ENCODE data around the gene IKZF5. TPM values are rescaled to one million over a fixed set of nuclear protein-coding genes. Genes with fewer than 3 reads are reported as not detected.

The IKZF5 gene, protein sequence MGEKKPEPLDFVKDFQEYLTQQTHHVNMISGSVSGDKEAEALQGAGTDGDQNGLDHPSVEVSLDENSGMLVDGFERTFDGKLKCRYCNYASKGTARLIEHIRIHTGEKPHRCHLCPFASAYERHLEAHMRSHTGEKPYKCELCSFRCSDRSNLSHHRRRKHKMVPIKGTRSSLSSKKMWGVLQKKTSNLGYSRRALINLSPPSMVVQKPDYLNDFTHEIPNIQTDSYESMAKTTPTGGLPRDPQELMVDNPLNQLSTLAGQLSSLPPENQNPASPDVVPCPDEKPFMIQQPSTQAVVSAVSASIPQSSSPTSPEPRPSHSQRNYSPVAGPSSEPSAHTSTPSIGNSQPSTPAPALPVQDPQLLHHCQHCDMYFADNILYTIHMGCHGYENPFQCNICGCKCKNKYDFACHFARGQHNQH
- 2.5 and 4.0 TPM in 2 replicates for total RNA-seq

DNA sequence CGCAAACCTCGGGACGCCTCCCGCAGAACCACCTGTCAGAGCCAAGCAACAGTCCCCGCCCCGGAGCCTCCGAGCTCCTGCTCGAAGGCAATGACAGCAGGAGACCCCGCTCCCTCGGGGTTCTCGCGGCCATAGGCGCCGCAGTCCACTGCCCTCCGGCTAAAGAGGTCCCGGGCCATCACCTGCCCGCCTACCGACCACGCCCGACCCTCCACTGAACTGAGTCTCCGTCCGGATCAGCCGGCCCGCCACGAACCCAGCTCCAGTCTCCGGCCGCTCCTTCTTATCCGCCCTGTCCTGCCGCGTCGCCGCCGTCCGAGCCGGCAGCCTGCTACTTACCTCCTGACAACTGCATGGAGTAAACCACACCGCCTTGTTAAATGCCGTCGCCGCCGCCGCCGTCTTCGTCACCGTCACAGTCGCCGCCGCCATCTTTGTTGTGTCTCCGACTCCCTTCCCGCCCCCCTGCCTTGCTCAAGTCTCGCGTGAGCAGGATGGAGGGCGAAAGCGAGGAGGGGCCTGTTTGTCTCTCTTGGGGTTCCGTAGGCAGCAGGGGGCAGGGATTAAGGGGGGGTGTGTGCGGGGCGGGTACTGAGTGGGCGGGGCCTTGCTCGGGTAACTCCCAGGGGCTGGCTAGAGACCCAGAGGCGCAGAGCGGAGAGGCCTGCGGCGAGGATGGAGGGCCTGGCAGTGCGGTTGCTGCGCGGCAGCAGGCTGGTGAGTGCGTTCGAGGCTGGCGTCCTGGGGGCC, at the start of gene IKZF5, which contains the start of gene ACADSB:
TSS of gene IKZF5 (minus strand) at position 441 of the 750 bp plus-strand sequence. CDS start 10,170 bp downstream, outside the sequence.
TSS of gene ACADSB (plus strand) at position 652 of the 750 bp plus-strand sequence. CDS start at position 676, 24 bp downstream.

DNA sequence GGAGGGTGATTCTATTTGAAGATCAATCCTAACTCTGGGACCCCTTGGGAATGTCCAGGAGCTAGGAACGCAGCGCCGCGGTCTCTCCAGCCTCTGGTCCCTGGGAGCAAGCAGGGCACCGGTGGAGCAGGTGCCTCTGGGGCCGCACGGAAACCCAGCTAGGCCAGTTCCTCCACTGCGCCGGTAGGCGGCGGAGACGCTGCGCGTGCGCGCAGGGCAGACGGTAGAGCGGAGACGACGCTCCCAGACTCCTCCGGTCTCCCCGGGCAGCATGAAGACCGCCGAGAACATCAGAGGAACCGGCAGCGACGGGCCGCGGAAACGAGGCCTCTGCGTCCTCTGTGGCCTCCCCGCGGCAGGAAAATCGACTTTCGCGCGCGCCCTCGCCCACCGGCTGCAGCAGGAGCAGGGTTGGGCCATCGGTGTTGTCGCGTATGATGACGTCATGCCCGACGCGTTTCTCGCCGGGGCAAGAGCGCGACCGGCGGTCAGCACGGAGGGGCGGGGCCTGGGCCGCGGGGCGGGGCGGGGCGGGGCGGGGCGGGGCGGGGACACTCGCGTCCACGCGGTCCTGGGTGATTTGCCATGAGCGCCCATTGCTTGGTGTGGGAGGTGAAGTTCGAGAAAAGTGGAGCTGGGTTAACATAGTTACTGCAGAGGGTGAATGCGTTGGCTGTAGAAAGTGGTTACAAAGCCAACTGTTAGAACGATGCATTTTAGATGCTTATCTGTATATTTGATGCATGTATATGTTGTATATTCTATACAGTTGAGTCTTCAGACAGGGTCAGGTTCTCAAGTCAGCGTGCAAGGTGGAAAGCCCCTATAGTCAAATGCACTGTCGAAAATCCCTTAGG, 28.2 kb downstream of the IKZF5 start, which contains the start of gene PSTK:
TSS of gene PSTK (plus strand) at position 193 of the 857 bp plus-strand sequence. CDS start at position 272, 79 bp downstream.

GRCh38 chr10:122953902-122954730, 54.5 kb downstream of the IKZF5 start, which contains the start of gene C10orf88:
C10orf88 (minus strand) TSS chr10:122954227; CDS start chr10:122954178, 49 bp downstream.

Other genes starting within 250 kb of the IKZF5 start
- gene CUZD1, start 162.9 kb downstream of the IKZF5 start, total RNA-seq, result 0.54 and 1.0 TPM in 2 replicates
- 6.6 and 9.7 TPM in 2 replicates for gene FAM24B, start 129.2 kb downstream of the IKZF5 start, total RNA-seq
- not detected in 2 replicates for gene FAM24A, start 98.2 kb downstream of the IKZF5 start, total RNA-seq
- gene C10orf88, start 54.6 kb downstream of the IKZF5 start, total RNA-seq, result 13.3 and 15.5 TPM in 2 replicates
- 4.0 and 5.8 TPM in 2 replicates for gene PSTK, start 28.4 kb downstream of the IKZF5 start, total RNA-seq
- gene ACADSB, start 211 bp upstream of the IKZF5 start, total RNA-seq, result 3.2 and 3.9 TPM in 2 replicates
- gene HMX3, start 127.2 kb upstream of the IKZF5 start, total RNA-seq, result not detected in 2 replicates
- not detected in 2 replicates for gene HMX2, start 139.3 kb upstream of the IKZF5 start, total RNA-seq
- 259 and 267 TPM in 2 replicates for gene BUB3, start 145.6 kb upstream of the IKZF5 start, total RNA-seq